MCF 10A (cell line): ENCODE data around the gene ARHGEF9. TPM values are rescaled to one million over a fixed set of nuclear protein-coding genes. Genes with fewer than 3 reads are reported as not detected.

ENCODE experiments used
- BruUV-seq: library from RNA; stranded (reverse); fragments of 400-500 nt; replicated peaks from 2 replicates; lab custom pipeline; 2021; lab: Mats Ljungman, UMichigan
- CTCF ChIA-PET: fragments of 300-600 bp; sonication (Branson Sonifier 250); formaldehyde crosslinking; extraction: SDS; loops from one replicate; lab custom pipeline; 2021; ENCODE audit warnings: antibody characterized with exemption, inconsistent platforms; lab: Yijun Ruan, JAX
- POLR2A ChIA-PET: fragments of 300-600, 350-650 bp; sonication (Branson Sonifier 250); formaldehyde crosslinking; extraction: SDS; loops from one replicate; lab custom pipeline; 2020; ENCODE audit warnings: antibody characterized with exemption, inconsistent platforms; lab: Yijun Ruan, JAX
- DNase-seq: peaks from one replicate; pipeline ENCODE4 v3.0.0-alpha.2; 2018; ENCODE audit not compliant: unreplicated experiment
- H3K27ac Mint-ChIP-seq: one replicate; pipeline ENCODE4 v1.8.0; 2022; ENCODE audit warnings: mild to moderate bottlenecking, low read depth, mixed read lengths; ENCODE audit not compliant: unreplicated experiment
- H3K27me3 Mint-ChIP-seq: one replicate; pipeline ENCODE4 v1.8.0; 2022; ENCODE audit warnings: mixed read lengths; ENCODE audit not compliant: insufficient read depth, unreplicated experiment
- H3K36me3 Mint-ChIP-seq: one replicate; pipeline ENCODE4 v1.8.0; 2022; ENCODE audit warnings: mild to moderate bottlenecking, moderate library complexity, mixed read lengths; ENCODE audit not compliant: insufficient read depth, unreplicated experiment
- H3K4me1 Mint-ChIP-seq: one replicate; pipeline ENCODE4 v1.8.0; 2022; ENCODE audit warnings: mixed read lengths; ENCODE audit not compliant: insufficient read depth, unreplicated experiment
- H3K4me3 Mint-ChIP-seq: one replicate; pipeline ENCODE4 v1.8.0; 2022; ENCODE audit warnings: mild to moderate bottlenecking, moderate library complexity, mixed read lengths; ENCODE audit not compliant: unreplicated experiment
- H3K9me3 Mint-ChIP-seq: one replicate; pipeline ENCODE4 v1.8.0; 2022; ENCODE audit warnings: mixed read lengths; ENCODE audit not compliant: unreplicated experiment
- intact Hi-C: fragments of 100-400 bp; cut with micrococcal nuclease; formaldehyde crosslinking; loops from 2 replicates; pipeline ENCODE4 v1.14.1; 2022
- total RNA-seq: library from RNA; stranded (reverse); gene quantifications from 2 replicates; pipeline ENCODE4 v1.2.3, GENCODE V29; 2022
- TF ChIP-seq, protein P1 (sequence below): fragments of 200-600 bp; IDR thresholded peaks from one replicate; pipeline ENCODE4 v1.8.0; 2022; ENCODE audit warnings: antibody characterized with exemption, mild to moderate bottlenecking; ENCODE audit not compliant: unreplicated experiment

The ARHGEF9 gene
- total RNA-seq, 1 experiment from 2014 or later, result 33.6 TPM

DNA sequence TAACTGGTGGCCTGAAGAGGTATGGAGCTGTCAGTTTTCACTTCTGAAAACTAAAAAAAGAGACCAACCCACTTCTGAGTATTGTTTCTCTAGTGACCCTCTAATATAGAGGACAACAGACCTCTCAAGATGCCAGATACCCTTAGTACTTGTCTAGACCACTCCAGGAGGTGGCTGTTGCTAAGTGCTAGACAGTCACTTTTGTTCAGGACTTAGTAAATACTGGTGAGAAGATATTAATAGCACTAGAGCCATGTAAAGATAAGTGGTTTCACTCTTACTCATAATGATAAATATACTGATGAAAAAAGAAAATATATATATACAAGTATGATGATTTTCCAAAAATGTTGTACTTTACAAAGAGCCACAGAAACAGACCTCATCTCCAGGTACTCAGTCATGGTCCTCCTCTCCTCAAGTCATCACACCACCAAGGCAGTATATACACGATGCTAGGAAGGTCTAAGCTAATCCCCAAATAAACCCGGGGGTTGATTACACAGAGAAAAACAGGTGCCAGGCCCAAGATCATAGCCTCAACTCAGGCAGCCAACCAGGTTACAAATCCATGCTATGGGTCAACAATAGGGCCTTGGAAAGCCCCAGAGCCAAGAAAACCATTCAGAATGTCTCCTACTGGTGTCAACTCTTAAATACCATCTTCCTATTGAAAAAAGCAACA, 66.9 kb downstream of the ARHGEF9 start:
- CTCF ChIA-PET, result no interaction called here
- H3K4me3 Mint-ChIP-seq, result no peak overlapping the region
- no peaks in the 10 kb centered on the region for H3K4me1 Mint-ChIP-seq
- peaks cover 33% of the 10 kb centered on the region for H3K36me3 Mint-ChIP-seq
- H3K27ac Mint-ChIP-seq, result no peak overlapping the region
- POLR2A ChIA-PET, result no interaction called here
- no peaks in the 10 kb centered on the region for H3K27me3 Mint-ChIP-seq
- no TSS peak for BruUV-seq
- intact Hi-C loops, result no loop called here
- H3K9me3 Mint-ChIP-seq, result no peaks in the 10 kb centered on the region
- DNase-seq, result no peak
- TF ChIP-seq, protein P1, sequence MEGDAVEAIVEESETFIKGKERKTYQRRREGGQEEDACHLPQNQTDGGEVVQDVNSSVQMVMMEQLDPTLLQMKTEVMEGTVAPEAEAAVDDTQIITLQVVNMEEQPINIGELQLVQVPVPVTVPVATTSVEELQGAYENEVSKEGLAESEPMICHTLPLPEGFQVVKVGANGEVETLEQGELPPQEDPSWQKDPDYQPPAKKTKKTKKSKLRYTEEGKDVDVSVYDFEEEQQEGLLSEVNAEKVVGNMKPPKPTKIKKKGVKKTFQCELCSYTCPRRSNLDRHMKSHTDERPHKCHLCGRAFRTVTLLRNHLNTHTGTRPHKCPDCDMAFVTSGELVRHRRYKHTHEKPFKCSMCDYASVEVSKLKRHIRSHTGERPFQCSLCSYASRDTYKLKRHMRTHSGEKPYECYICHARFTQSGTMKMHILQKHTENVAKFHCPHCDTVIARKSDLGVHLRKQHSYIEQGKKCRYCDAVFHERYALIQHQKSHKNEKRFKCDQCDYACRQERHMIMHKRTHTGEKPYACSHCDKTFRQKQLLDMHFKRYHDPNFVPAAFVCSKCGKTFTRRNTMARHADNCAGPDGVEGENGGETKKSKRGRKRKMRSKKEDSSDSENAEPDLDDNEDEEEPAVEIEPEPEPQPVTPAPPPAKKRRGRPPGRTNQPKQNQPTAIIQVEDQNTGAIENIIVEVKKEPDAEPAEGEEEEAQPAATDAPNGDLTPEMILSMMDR, result no peak

DNA sequence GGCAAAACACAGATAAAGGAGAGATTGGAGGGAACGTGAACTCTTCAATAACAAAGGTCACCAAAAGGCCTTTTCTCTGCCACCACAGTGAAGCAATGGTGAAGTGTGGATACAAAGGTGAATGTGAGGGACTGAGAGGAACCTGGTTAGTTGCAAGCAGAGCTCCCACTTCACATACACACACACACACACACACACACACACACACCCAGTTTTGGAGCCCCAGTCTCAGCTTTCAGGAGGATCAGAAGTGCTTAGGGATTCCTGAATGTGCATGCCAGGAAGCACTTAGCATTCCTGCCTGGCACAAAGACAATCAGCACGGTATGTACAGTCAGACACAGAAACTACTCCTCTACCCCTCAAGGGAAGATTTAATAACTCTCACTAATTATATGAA, 71.5 kb downstream of the ARHGEF9 start:
- no peak overlapping the region for H3K4me3 Mint-ChIP-seq
- peaks cover 7% of the 10 kb centered on the region for H3K9me3 Mint-ChIP-seq
- no TSS peak for BruUV-seq
- no peak overlapping the region for H3K27ac Mint-ChIP-seq
- TF ChIP-seq, protein P1, result no peak
- ChIA-PET CTCF (no interaction called here), POLR2A (no interaction called here)
- intact Hi-C loops, result no loop called here
- no peaks in the 10 kb centered on the region for H3K27me3 Mint-ChIP-seq
- peaks cover 28% of the 10 kb centered on the region for H3K36me3 Mint-ChIP-seq
- H3K4me1 Mint-ChIP-seq, result no peaks in the 10 kb centered on the region
- DNase-seq, result no peak

DNA sequence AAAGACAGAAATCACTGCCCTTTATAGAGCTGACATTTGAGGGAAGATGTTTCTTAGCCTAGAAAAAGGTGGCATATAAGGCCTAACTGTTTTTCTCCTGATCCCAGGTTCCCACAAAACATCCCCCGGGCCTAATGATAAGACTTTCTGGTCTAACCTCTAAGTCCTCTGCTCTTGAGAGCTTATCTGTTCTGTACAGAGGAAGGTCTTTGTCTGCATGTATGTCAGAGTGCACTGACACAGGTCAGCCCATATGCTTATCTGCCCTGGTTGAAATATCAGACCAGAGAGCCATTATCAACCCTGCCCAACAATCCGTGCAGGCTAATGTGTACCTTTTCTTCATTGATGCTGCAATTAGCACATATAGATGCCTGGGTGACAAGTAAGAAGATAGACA, 76.2 kb downstream of the ARHGEF9 start:
- ChIA-PET CTCF (no interaction called here), POLR2A (no interaction called here)

DNA sequence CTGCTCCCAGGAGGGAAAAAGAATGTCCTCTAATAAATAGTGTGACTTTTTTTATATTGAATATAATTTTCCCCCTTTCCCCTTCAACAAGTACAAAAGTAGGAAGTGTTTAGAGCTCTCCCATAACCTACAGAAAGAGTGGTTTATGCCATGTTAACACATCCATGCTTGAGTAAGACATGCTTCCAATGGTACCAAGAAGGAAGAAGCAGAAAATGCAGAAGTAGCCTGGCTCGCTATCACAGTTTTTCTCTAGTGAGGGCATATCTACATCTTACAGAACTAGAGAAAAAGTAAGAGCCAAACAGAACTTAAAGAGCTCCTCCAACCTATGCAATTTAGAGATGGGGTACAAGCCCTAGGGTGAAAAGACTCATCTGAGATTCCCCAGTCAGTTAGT, 82.5 kb downstream of the ARHGEF9 start:
- Mint-ChIP-seq H3K4me3 (no peak overlapping the region), H3K27ac (no peak overlapping the region), H3K9me3 (peaks cover 17% of the 10 kb centered on the region), H3K27me3 (no peaks in the 10 kb centered on the region), H3K36me3 (peaks cover 26% of the 10 kb centered on the region), H3K4me1 (no peaks in the 10 kb centered on the region)
- ChIA-PET POLR2A (no interaction called here), CTCF (interaction anchor here (0.6 to 3.1 kb wide), 2 partner anchors 15 to 1275 kb away, joined by 3 to 14 read pairs; no protein-coding TSS in a partner anchor)
- intact Hi-C loops, result no loop called here
- DNase-seq, result no peak
- no TSS peak for BruUV-seq
- TF ChIP-seq, protein P1, result no peak

More for the DNA sequence above, 76.2 kb downstream of the ARHGEF9 start:
- no peak overlapping the region for H3K4me3 Mint-ChIP-seq
- peaks cover 20% of the 10 kb centered on the region for H3K36me3 Mint-ChIP-seq
- DNase-seq, result no peak
- H3K9me3 Mint-ChIP-seq, result peaks cover 13% of the 10 kb centered on the region
- H3K4me1 Mint-ChIP-seq, result no peaks in the 10 kb centered on the region
- TF ChIP-seq, protein P1, result no peak
- BruUV-seq, result no TSS peak
- intact Hi-C loops, result no loop called here
- H3K27ac Mint-ChIP-seq, result no peak overlapping the region
- H3K27me3 Mint-ChIP-seq, result no peaks in the 10 kb centered on the region
